ENCODE results near the gene CSNK2B. TPM values are rescaled to one million over a fixed set of nuclear protein-coding genes. Genes with fewer than 3 reads are reported as not detected.

The CSNK2B gene
- total RNA-seq, 3 donors from 2014 or later (not counting 1 experiment from before 2014, with no cell fraction given), result 140 to 157 (median 141) TPM

DNA sequence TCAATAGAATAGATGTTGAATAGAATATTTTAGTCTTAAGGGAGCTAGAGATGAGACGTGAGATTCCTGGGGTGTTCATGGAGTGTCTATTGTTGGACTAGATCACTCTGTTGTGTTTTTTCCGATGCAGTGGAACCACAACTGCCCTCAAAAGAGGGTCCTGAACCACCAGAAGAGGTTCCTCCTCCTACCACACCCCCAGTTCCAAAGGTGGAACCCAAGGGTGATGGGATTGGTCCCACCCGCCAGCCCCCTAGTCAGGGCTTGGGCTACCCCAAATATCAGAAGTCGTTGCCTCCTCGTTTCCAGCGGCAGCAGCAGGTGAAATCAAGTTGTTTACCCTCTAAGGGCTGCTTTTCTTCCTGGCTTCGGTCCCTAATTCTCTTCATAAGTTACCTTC lies 36.9 kb upstream of the CSNK2B start:
- peaks cover 24% of the 10 kb centered on the region for H3K36me3 Mint-ChIP-seq
- intact Hi-C loops (cut with micrococcal nuclease), result no loop called here

DNA sequence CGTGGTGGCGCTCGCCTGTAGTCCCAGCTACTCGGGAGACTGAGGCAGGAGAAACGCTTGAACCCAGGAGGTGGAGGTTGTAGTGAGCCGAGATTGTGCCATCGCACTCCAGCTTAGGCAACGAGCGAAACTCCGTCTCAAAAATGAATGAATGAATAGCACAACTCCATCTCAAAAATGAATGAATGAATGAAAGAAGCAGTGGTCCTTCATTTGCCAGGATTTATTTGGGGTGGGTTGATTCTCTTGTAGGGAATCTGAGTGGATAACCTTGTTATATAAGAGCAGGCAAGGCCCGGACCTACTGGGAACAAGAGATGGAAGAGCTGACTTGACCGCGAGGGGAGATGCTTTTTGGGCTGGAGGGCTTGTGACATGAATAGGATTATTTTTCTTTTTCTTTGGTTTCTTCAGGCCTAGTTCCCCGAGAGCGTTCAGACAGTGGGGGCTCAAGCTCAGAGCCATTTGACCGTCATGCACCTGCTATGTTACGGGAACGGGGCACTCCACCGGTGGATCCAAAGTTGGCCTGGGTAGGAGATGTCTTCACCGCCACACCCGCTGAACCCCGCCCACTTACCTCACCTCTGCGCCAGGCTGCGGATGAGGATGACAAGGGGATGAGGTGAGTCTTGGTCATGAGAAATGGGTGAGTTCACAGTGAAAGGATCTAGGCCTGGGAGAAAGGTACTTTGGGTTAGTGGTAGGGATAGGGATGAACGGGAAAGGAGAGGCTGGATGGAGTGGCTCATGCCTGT lies 35.5 kb upstream of the CSNK2B start:
- no peak overlapping the region for H3K27ac ChIP-seq (ENCODE audit: low read length)
- H3K27ac Mint-ChIP-seq, result peak overlapping the region; percentile 26 to 54
- H3K4me3 Mint-ChIP-seq, result no peak overlapping the region
- H3K27me3 ChIP-seq (ENCODE audit: control insufficient read depth, insufficient read depth, low read length), result no peaks in the 10 kb centered on the region
- DNase-seq (no peak), ATAC-seq (no peak)
- peaks cover 6 to 30% of the 10 kb centered on the region in 2 donors for H3K4me1 Mint-ChIP-seq
- peaks cover 94% of the 10 kb centered on the region for H3K36me3 ChIP-seq (ENCODE audit: control insufficient read depth, insufficient read depth, low read length)
- intact Hi-C loops (cut with micrococcal nuclease), result no loop called here
- H3K9me3 ChIP-seq (ENCODE audit: control insufficient read depth, insufficient read depth, low read length), result no peaks in the 10 kb centered on the region
- peaks cover 24% of the 10 kb centered on the region for H3K36me3 Mint-ChIP-seq
- TF ChIP-seq CTCF (IDR thresholded peaks at IDR 0.05), result no peak
- 95% methylated on average over 25 of the region's 25 CpGs for WGBS (ENCODE audit: insufficient coverage)
- no peaks in the 10 kb centered on the region for H3K27me3 Mint-ChIP-seq (ENCODE audit: low read depth in 2 of 2)
- no peaks in the 10 kb centered on the region for H3K9me3 Mint-ChIP-seq
- H3K4me3 ChIP-seq (ENCODE audit: low read length), result no peak overlapping the region
- H3K4me1 ChIP-seq (ENCODE audit: control insufficient read depth, insufficient read depth, low read length), result no peaks in the 10 kb centered on the region

More for the DNA sequence above, 36.9 kb upstream of the CSNK2B start:
- H3K4me3 ChIP-seq (ENCODE audit: low read length), result no peak overlapping the region
- H3K9me3 Mint-ChIP-seq, result no peaks in the 10 kb centered on the region
- ATAC-seq (no peak), DNase-seq (no peak)
- no peaks in the 10 kb centered on the region for H3K9me3 ChIP-seq (ENCODE audit: control insufficient read depth, insufficient read depth, low read length)
- H3K27ac Mint-ChIP-seq, result no peak overlapping the region
- no peak for TF ChIP-seq CTCF (IDR thresholded peaks at IDR 0.05)
- H3K4me1 ChIP-seq (ENCODE audit: control insufficient read depth, insufficient read depth, low read length), result no peaks in the 10 kb centered on the region
- H3K27me3 ChIP-seq (ENCODE audit: control insufficient read depth, insufficient read depth, low read length), result no peaks in the 10 kb centered on the region
- H3K36me3 ChIP-seq (ENCODE audit: control insufficient read depth, insufficient read depth, low read length), result peaks cover 92% of the 10 kb centered on the region
- H3K4me1 Mint-ChIP-seq, result peaks cover 6 to 28% of the 10 kb centered on the region in 2 donors
- H3K4me3 Mint-ChIP-seq, result no peak overlapping the region
- no peak overlapping the region for H3K27ac ChIP-seq (ENCODE audit: low read length)
- H3K27me3 Mint-ChIP-seq (ENCODE audit: low read depth in 2 of 2), result no peaks in the 10 kb centered on the region
- WGBS (ENCODE audit: insufficient coverage), result 94% methylated on average over 7 of the region's 7 CpGs

DNA sequence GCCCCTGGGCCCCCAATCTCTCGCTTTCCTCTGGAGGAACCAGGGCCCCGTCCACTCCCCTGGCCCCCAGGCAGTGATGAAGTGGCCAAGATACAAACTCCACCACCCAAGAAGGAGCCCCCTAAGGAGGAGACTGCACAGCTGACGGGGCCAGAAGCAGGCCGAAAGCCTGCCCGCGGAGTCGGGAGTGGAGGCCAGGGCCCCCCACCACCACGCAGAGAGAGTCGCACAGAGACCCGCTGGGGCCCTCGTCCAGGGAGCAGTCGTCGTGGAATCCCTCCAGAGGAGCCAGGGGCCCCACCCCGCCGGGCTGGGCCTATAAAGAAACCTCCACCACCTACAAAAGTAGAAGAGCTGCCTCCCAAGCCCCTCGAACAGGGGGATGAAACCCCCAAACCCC lies 34.7 kb upstream of the CSNK2B start:
- no peaks in the 10 kb centered on the region for H3K27me3 Mint-ChIP-seq (ENCODE audit: low read depth in 2 of 2)
- H3K4me1 Mint-ChIP-seq, result peaks cover 6 to 29% of the 10 kb centered on the region in 2 donors
- H3K9me3 Mint-ChIP-seq, result no peaks in the 10 kb centered on the region
- peaks cover 94% of the 10 kb centered on the region for H3K36me3 ChIP-seq (ENCODE audit: control insufficient read depth, insufficient read depth, low read length)
- no peak overlapping the region for H3K27ac ChIP-seq (ENCODE audit: low read length)
- intact Hi-C loops (cut with micrococcal nuclease), result no loop called here
- H3K4me1 ChIP-seq (ENCODE audit: control insufficient read depth, insufficient read depth, low read length), result no peaks in the 10 kb centered on the region
- TF ChIP-seq CTCF (IDR thresholded peaks at IDR 0.05), result no peak
- H3K27ac Mint-ChIP-seq, result peak overlapping the region; percentile 26 to 54
- H3K36me3 Mint-ChIP-seq, result peaks cover 18% of the 10 kb centered on the region
- DNase-seq, result no peak
- no peak overlapping the region for H3K4me3 Mint-ChIP-seq
- ATAC-seq, result no peak
- H3K27me3 ChIP-seq (ENCODE audit: control insufficient read depth, insufficient read depth, low read length), result no peaks in the 10 kb centered on the region
- H3K9me3 ChIP-seq (ENCODE audit: control insufficient read depth, insufficient read depth, low read length), result no peaks in the 10 kb centered on the region
- WGBS (ENCODE audit: insufficient coverage), result 95% methylated on average over 16 of the region's 16 CpGs
- no peak overlapping the region for H3K4me3 ChIP-seq (ENCODE audit: low read length)

Data from natural killer cell (primary cell).